Keratinocyte (primary cell): Measurements from ENCODE around the gene WNT7B. TPM values are rescaled to one million over a fixed set of nuclear protein-coding genes. Genes with fewer than 3 reads are reported as not detected.

Experiments used
- DNase-seq: peaks from one replicate; pipeline ENCODE4 v3.0.0-alpha.2; 2011; ENCODE audit warnings: low read depth, missing footprints, low spot score
- FAIRE-seq: peaks from 2 replicates; lab custom pipeline; 2011; peaks lifted over from hg19 to GRCh38; lab: Jason Lieb, UNC
- H2AFZ ChIP-seq: 2 replicates; pipeline ENCODE4 v1.6.0; 2012; ENCODE audit warnings: low read length, control low read depth, inconsistent platforms; ENCODE audit not compliant: control insufficient read depth
- H3K27ac ChIP-seq: 2 replicates; pipeline ENCODE4 v1.5.1; 2011; ENCODE audit warnings: low read length; ENCODE audit not compliant: control insufficient read depth, insufficient read depth
- H3K27me3 ChIP-seq: 3 replicates; pipeline ENCODE4 v1.6.0; 2011; ENCODE audit warnings: low read length; ENCODE audit not compliant: control insufficient read depth, insufficient read depth; ENCODE audit errors: extremely low read depth
- H3K36me3 ChIP-seq, 2 experiments: 2 replicates in 1 of 2; 3 replicates in 1 of 2; pipeline ENCODE4 v1.5.1; 2011; ENCODE audit warnings: low read length in 2 of 2, mild to moderate bottlenecking in 1 of 2; ENCODE audit not compliant: control insufficient read depth in 2 of 2, insufficient read depth in 2 of 2; ENCODE audit errors: extremely low read depth in 1 of 2
- H3K4me1 ChIP-seq: 3 replicates; pipeline ENCODE4 v1.5.1; 2011; ENCODE audit warnings: low read length; ENCODE audit not compliant: control insufficient read depth, insufficient read depth; ENCODE audit errors: extremely low read depth
- H3K4me2 ChIP-seq: 3 replicates; pipeline ENCODE4 v1.6.0; 2011; ENCODE audit warnings: low read depth, low read length; ENCODE audit not compliant: control insufficient read depth, insufficient read depth; ENCODE audit errors: extremely low read depth
- H3K4me3 ChIP-seq, 3 experiments: fragments of 200-600 bp in 1 of 3; sonication (generic) in 1 of 3; 2 replicates in 2 of 3; 3 replicates in 1 of 3; pipeline ENCODE4 v1.5.1; 2011 to 2016; ENCODE audit warnings: low read length in 3 of 3, mild to moderate bottlenecking in 3 of 3, control low read depth in 2 of 3, inconsistent platforms in 1 of 3, low read depth in 1 of 3, mixed read lengths in 1 of 3, mixed run types in 1 of 3, moderate library complexity in 1 of 3; ENCODE audit not compliant: control insufficient read depth in 2 of 3, insufficient read depth in 2 of 3; ENCODE audit errors: extremely low read depth in 1 of 3
- H3K79me2 ChIP-seq: 2 replicates; pipeline ENCODE4 v1.6.0; 2012; ENCODE audit warnings: low read length; ENCODE audit not compliant: control insufficient read depth, insufficient read depth
- H3K9ac ChIP-seq: 3 replicates; pipeline ENCODE4 v1.6.0; 2011; ENCODE audit warnings: low read length; ENCODE audit not compliant: control insufficient read depth, insufficient read depth; ENCODE audit errors: extremely low read depth
- H3K9me1 ChIP-seq: 3 replicates; pipeline ENCODE4 v1.6.0; 2011; ENCODE audit warnings: low read length; ENCODE audit not compliant: control insufficient read depth, insufficient read depth; ENCODE audit errors: extremely low read depth
- H3K9me3 ChIP-seq: 2 replicates; pipeline ENCODE4 v1.5.1; 2012; ENCODE audit warnings: low read depth, low read length; ENCODE audit not compliant: control insufficient read depth
- H4K20me1 ChIP-seq: 3 replicates; pipeline ENCODE4 v1.6.0; 2011; ENCODE audit warnings: low read length; ENCODE audit not compliant: control insufficient read depth, insufficient read depth; ENCODE audit errors: extremely low read depth
- EZH2 ChIP-seq: IDR thresholded peaks from one replicate; pipeline ENCODE4 v1.6.1; 2012; ENCODE audit warnings: inconsistent platforms, mild to moderate bottlenecking, low read length, moderate library complexity
- dilution Hi-C: fragments of 300-500 bp; cut with MboI; formaldehyde crosslinking; loops from one replicate; pipeline ENCODE4 v1.7.0; 2020; ENCODE audit warnings: low sequenced_read_pairs; ENCODE audit not compliant: extremely low pct_ligation_motif_present
- polyA plus RNA-seq, 5 experiments: library from polyadenylated mRNA; depleted of rRNA in 3 of 5; stranded (reverse) in 3 of 5; stranded (forward) in 1 of 5; unstranded in 1 of 5; fragments of >200 nt; gene quantifications; 1 replicate in 1 of 5; 2 replicates in 3 of 5; 3 replicates in 1 of 5; pipeline versions ENCODE4 v1.2.1 to v1.2.3, GENCODE V29; 2011 to 2012; ENCODE audit warnings: missing spikeins in 2 of 5, low read depth in 1 of 5, low replicate concordance in 1 of 5
- TF ChIP-seq, protein P1 (sequence below), 3 experiments: IDR thresholded peaks in 1 of 3; conservative IDR thresholded peaks in 1 of 3; optimal IDR thresholded peaks in 1 of 3; 2 replicates in 2 of 3; 3 replicates in 1 of 3; pipeline versions ENCODE3 to v1.5.1; 2011; ENCODE audit warnings: low read length in 3 of 3, mild to moderate bottlenecking in 3 of 3, moderate library complexity in 2 of 3, control low read depth in 1 of 3, inconsistent platforms in 1 of 3; ENCODE audit not compliant: insufficient read depth in 2 of 3; ENCODE audit errors: extremely low read depth in 1 of 3

WNT7B gene
- polyA plus RNA-seq, 1 donor (not counting 4 experiments of a cell fraction or from before 2014, with no cell fraction given): 1.7 TPM

DNA sequence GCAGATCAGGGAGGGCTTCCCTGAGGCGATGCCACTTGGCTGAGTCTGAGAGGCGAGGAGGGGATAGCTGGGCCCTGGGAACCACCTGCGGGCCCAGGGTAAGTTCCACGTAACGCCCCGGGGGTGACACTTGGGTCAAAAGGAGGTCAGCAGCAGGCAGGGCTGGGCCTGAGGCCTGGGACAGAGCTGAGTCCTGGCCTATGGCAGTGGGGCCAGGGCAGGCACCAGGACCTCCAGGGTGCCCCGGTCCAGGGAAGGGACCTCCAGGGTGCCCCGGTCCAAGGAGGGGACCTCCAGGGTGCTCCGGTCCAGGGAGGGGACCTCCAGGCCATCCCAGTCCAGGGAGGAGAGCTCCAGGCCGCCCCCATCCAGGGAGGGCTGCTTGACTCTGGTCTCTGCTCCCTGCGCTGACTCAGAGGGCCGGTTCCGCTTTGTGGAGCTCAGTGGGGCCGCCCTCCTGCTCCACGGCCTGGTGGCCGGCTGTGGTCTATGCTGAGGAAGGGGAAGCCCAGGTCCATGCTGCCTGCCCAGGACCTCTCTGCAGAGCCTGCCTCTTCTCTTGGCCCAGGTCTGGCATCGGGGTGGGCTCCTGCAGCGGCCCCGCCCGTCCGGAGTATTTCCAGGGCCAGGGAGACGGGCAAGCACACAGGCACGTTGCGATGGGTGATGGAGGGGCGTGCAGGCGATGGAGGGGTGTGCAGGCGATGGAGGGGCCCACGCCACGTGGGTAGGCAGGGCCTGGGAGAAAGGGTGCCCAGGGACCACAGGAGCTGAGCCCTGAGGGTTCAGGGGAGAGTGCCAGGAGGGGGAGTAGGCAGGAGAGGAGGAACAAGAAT is 19.5 kb upstream of the WNT7B start:
- H3K4me1 ChIP-seq: peaks cover 6% of the 10 kb centered on the region
- no peak overlapping the region for H3K4me3 ChIP-seq
- FAIRE-seq (no peak), DNase-seq (no peak)
- no peaks in the 10 kb centered on the region for H3K79me2 ChIP-seq
- dilution Hi-C loops: no loop called here
- no peaks in the 10 kb centered on the region for H3K36me3 ChIP-seq
- no peak overlapping the region for H3K9ac ChIP-seq
- H3K9me1 ChIP-seq: no peaks in the 10 kb centered on the region
- H3K27me3 ChIP-seq: peaks cover 4% of the 10 kb centered on the region
- H3K9me3 ChIP-seq: no peaks in the 10 kb centered on the region
- H3K4me2 ChIP-seq: no peak overlapping the region
- TF ChIP-seq, protein P1, sequence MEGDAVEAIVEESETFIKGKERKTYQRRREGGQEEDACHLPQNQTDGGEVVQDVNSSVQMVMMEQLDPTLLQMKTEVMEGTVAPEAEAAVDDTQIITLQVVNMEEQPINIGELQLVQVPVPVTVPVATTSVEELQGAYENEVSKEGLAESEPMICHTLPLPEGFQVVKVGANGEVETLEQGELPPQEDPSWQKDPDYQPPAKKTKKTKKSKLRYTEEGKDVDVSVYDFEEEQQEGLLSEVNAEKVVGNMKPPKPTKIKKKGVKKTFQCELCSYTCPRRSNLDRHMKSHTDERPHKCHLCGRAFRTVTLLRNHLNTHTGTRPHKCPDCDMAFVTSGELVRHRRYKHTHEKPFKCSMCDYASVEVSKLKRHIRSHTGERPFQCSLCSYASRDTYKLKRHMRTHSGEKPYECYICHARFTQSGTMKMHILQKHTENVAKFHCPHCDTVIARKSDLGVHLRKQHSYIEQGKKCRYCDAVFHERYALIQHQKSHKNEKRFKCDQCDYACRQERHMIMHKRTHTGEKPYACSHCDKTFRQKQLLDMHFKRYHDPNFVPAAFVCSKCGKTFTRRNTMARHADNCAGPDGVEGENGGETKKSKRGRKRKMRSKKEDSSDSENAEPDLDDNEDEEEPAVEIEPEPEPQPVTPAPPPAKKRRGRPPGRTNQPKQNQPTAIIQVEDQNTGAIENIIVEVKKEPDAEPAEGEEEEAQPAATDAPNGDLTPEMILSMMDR (optimal IDR thresholded peaks at IDR 0.05 in 1 of 3, IDR thresholded peaks at IDR 0.05 in 1 of 3, conservative IDR thresholded peaks at IDR 0.05 in 1 of 3; ENCODE audit: extremely low read depth in 1 of 3, insufficient read depth in 2 of 3, low read length in 3 of 3): no peak
- no peak for TF ChIP-seq EZH2
- no peak overlapping the region for H3K27ac ChIP-seq
- H4K20me1 ChIP-seq: no peaks in the 10 kb centered on the region
- H2AFZ ChIP-seq: no peak overlapping the region

DNA sequence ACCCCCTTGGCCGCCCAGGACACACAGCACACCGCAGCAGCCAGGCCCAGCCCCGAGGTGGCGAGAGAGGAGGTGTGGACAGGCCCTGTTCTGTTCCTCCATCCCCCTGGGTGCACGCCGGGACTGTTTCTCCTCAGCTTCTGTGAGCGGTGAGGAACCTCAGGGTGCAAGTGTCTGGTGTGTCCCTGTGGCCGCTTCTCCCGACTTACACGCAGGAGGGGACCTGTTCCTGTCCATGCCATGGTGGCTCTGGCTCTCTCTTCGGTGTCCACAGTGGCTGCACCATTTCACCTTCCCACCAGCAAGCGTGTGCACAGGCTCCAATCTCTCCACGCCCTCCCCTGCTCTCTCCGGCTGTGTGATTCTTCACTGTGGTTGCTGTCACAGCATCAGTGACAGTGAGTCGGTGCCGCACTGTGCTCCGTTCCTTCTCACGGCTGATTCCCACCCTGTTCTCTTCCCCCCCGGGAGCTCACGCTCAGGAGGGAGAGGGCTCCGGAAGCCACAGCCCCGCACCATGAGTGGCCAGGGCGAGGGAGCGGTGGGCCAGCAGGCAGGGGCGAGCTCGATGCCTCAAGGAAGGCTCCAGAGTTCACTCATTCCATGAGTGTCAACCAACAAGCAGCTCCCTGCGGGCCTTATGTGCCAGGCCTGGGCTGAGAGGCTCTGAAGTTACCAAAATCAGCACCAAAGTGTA is 18.6 kb upstream of the WNT7B start:
- H3K27ac ChIP-seq: no peak overlapping the region
- H3K4me1 ChIP-seq: peaks cover 6% of the 10 kb centered on the region
- TF ChIP-seq EZH2: no peak
- TF ChIP-seq, protein P1 (optimal IDR thresholded peaks at IDR 0.05 in 1 of 3, IDR thresholded peaks at IDR 0.05 in 1 of 3, conservative IDR thresholded peaks at IDR 0.05 in 1 of 3; ENCODE audit: extremely low read depth in 1 of 3, insufficient read depth in 2 of 3, low read length in 3 of 3): no peak
- H3K36me3 ChIP-seq: no peaks in the 10 kb centered on the region
- H2AFZ ChIP-seq: no peak overlapping the region
- no peaks in the 10 kb centered on the region for H3K9me1 ChIP-seq
- H3K27me3 ChIP-seq: peaks cover 4% of the 10 kb centered on the region
- H3K9ac ChIP-seq: no peak overlapping the region
- H3K9me3 ChIP-seq: no peaks in the 10 kb centered on the region
- no peaks in the 10 kb centered on the region for H3K79me2 ChIP-seq
- H3K4me3 ChIP-seq: no peak overlapping the region
- DNase-seq (no peak), FAIRE-seq (no peak)
- no peak overlapping the region for H3K4me2 ChIP-seq
- dilution Hi-C loops: no loop called here
- H4K20me1 ChIP-seq: peaks cover 4% of the 10 kb centered on the region
